ENCODE data around the gene LRRN2. TPM values are rescaled to one million over a fixed set of nuclear protein-coding genes. Genes with fewer than 3 reads are reported as not detected.

The LRRN2 gene
- total and polyA plus RNA-seq, 4 donors, result 1.3 to 6.8 TPM; not detected in 2

GRCh38 chr1:204588826-204589225, 96.7 kb downstream of the LRRN2 start:
- DNase-seq (no peak), ATAC-seq (ENCODE audit: low FRiP score) (no peak)
- intact Hi-C loops (cut with DNase I), result no loop called here
- no peak overlapping the region for H3K27ac ChIP-seq (ENCODE audit: low read depth in 1 of 2, low read length in 2 of 2)
- no peak overlapping the region for H3K4me3 ChIP-seq (ENCODE audit: low read length in 2 of 2)
- no peaks in the 10 kb centered on the region for H3K27me3 ChIP-seq (ENCODE audit: control insufficient read depth in 1 of 2, insufficient read depth in 2 of 2, low read length in 1 of 2)
- 70 to 80% methylated on average over 5 of the region's 5 CpGs for WGBS, 2 donors
- no peaks in the 10 kb centered on the region for H3K4me1 ChIP-seq (ENCODE audit: control insufficient read depth in 1 of 2, insufficient read depth in 2 of 2, low read length in 2 of 2)
- no peaks in the 10 kb centered on the region for H3K36me3 ChIP-seq (ENCODE audit: control insufficient read depth in 1 of 2, insufficient read depth in 2 of 2, low read length in 1 of 2)
- no peaks in the 10 kb centered on the region for H3K9me3 ChIP-seq (ENCODE audit: control insufficient read depth, low read length)

GRCh38 chr1:204587621-204588020, 97.9 kb downstream of the LRRN2 start:
- no peak overlapping the region for H3K27ac ChIP-seq (ENCODE audit: low read depth in 1 of 2, low read length in 2 of 2)
- no peaks in the 10 kb centered on the region for H3K4me1 ChIP-seq (ENCODE audit: control insufficient read depth in 1 of 2, insufficient read depth in 2 of 2, low read length in 2 of 2)
- H3K4me3 ChIP-seq (ENCODE audit: low read length in 2 of 2), result no peak overlapping the region
- no peak for ATAC-seq (ENCODE audit: low FRiP score)
- H3K36me3 ChIP-seq (ENCODE audit: control insufficient read depth in 1 of 2, insufficient read depth in 2 of 2, low read length in 1 of 2), result no peaks in the 10 kb centered on the region
- H3K9me3 ChIP-seq (ENCODE audit: control insufficient read depth, low read length), result no peaks in the 10 kb centered on the region
- H3K27me3 ChIP-seq (ENCODE audit: control insufficient read depth in 1 of 2, insufficient read depth in 2 of 2, low read length in 1 of 2), result no peaks in the 10 kb centered on the region
- intact Hi-C loops (cut with DNase I), result no loop called here
- no peak for DNase-seq
- 73 to 81% methylated on average over 6 of the region's 6 CpGs for WGBS, 2 donors

DNA sequence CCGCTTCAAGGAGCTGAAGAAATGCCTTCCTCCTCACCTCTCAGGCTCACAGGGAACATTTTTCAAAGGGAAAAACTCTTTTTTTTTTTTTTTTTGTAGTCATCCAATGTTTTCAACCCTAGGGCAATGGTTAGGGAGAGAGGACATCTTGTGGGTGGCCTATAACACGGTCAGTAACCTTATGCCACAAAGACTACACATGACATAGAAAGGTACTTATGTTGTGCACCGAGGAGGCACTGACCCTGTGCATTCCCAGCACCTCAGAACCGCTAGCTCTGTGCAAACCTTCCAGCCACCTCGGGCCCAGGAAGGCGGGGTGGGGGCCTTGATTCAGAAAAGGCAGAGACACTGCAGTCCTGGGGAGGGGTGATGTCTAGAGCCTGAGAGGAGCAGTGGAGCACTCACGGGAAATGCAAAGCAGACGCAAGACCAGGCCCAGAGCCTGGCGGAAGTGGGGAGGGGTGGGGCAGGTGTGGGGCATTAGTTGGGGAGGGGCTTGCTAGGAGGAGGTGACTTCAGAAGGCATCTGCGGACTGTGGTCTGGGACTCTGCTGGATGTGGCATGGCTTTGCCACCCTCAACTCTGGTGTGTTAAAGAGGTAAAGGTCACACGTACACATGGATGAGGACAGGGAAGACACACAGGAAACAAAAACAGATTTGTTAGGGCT, 100.7 kb downstream of the LRRN2 start:
- H3K4me3 ChIP-seq (ENCODE audit: low read length in 2 of 2), result no peak overlapping the region
- H3K36me3 ChIP-seq (ENCODE audit: control insufficient read depth in 1 of 2, insufficient read depth in 2 of 2, low read length in 1 of 2), result no peaks in the 10 kb centered on the region
- no peak overlapping the region for H3K27ac ChIP-seq (ENCODE audit: low read depth in 1 of 2, low read length in 2 of 2)
- DNase-seq, result no peak
- H3K4me1 ChIP-seq (ENCODE audit: control insufficient read depth in 1 of 2, insufficient read depth in 2 of 2, low read length in 2 of 2), result no peaks in the 10 kb centered on the region
- H3K9me3 ChIP-seq (ENCODE audit: control insufficient read depth, low read length), result no peaks in the 10 kb centered on the region
- no peak for ATAC-seq (ENCODE audit: low FRiP score)
- 79 to 80% methylated on average over 11 of the region's 11 CpGs for WGBS, 2 donors
- intact Hi-C loops (cut with DNase I), result no loop called here
- no peaks in the 10 kb centered on the region for H3K27me3 ChIP-seq (ENCODE audit: control insufficient read depth in 1 of 2, insufficient read depth in 2 of 2, low read length in 1 of 2)

DNA sequence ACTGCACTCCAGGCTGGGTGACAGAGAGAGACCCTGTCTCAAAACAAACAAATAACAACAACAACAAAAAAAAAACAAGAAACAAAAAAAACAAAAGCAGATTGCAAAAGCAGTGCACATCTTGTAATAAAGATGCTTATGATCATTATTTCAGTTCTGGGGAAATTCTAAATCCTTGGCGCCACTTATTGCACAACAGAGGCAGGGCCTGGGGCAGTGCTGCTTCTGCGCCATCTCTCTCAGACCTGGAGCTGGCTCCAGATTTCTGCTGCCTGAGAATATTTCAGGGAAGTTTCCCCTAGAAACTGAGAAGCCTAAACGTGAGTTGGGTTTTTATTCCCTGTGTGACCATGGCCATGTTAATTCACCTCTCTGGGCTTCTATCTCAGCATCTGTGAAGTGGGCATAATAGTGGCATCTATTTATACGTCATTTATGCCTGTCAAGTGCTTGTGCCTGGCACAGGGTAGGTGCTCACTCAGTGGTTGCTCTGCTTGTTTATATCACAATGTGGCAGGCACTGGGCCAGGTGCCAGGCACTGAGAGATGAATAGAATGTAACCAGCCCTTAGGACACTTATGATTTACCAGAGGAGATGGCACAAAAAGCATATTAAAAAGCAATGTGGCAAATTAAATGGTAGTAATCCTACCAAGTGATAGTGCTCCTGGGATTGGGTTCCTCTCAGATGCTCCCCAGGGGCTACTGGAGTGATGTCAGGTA, 101.5 kb downstream of the LRRN2 start:
- Histone ChIP-seq H3K9me3 (ENCODE audit: control insufficient read depth, low read length) (no peaks in the 10 kb centered on the region), H3K4me1 (ENCODE audit: control insufficient read depth in 1 of 2, insufficient read depth in 2 of 2, low read length in 2 of 2) (no peaks in the 10 kb centered on the region), H3K36me3 (ENCODE audit: control insufficient read depth in 1 of 2, insufficient read depth in 2 of 2, low read length in 1 of 2) (no peaks in the 10 kb centered on the region), H3K4me3 (ENCODE audit: low read length in 2 of 2) (no peak overlapping the region), H3K27ac (ENCODE audit: low read depth in 1 of 2, low read length in 2 of 2) (no peak overlapping the region), H3K27me3 (ENCODE audit: control insufficient read depth in 1 of 2, insufficient read depth in 2 of 2, low read length in 1 of 2) (no peaks in the 10 kb centered on the region)
- intact Hi-C loops (cut with DNase I), result no loop called here
- DNase-seq, result no peak
- 75 to 77% methylated on average over 4 of the region's 4 CpGs for WGBS, 2 donors
- no peak for ATAC-seq (ENCODE audit: low FRiP score)

GRCh38 chr1:204581759-204582158, 103.8 kb downstream of the LRRN2 start:
- no peaks in the 10 kb centered on the region for H3K9me3 ChIP-seq (ENCODE audit: control insufficient read depth, low read length)
- intact Hi-C loops (cut with DNase I), result no loop called here
- DNase-seq, result no peak
- H3K4me1 ChIP-seq (ENCODE audit: control insufficient read depth in 1 of 2, insufficient read depth in 2 of 2, low read length in 2 of 2), result no peaks in the 10 kb centered on the region
- no peaks in the 10 kb centered on the region for H3K36me3 ChIP-seq (ENCODE audit: control insufficient read depth in 1 of 2, insufficient read depth in 2 of 2, low read length in 1 of 2)
- H3K27me3 ChIP-seq (ENCODE audit: control insufficient read depth in 1 of 2, insufficient read depth in 2 of 2, low read length in 1 of 2), result no peaks in the 10 kb centered on the region
- H3K27ac ChIP-seq (ENCODE audit: low read depth in 1 of 2, low read length in 2 of 2), result no peak overlapping the region
- 89 to 90% methylated on average over 3 of the region's 3 CpGs for WGBS, 2 donors
- no peak for ATAC-seq (ENCODE audit: low FRiP score)
- H3K4me3 ChIP-seq (ENCODE audit: low read length in 2 of 2), result no peak overlapping the region

- Histone ChIP-seq H3K27me3 (ENCODE audit: control insufficient read depth in 1 of 2, insufficient read depth in 2 of 2, low read length in 1 of 2) (no peaks in the 10 kb centered on the region), H3K4me3 (ENCODE audit: low read length in 2 of 2) (no peak overlapping the region), H3K4me1 (ENCODE audit: control insufficient read depth in 1 of 2, insufficient read depth in 2 of 2, low read length in 2 of 2) (no peaks in the 10 kb centered on the region), H3K9me3 (ENCODE audit: control insufficient read depth, low read length) (no peaks in the 10 kb centered on the region), H3K27ac (ENCODE audit: low read depth in 1 of 2, low read length in 2 of 2) (no peak overlapping the region), H3K36me3 (ENCODE audit: control insufficient read depth in 1 of 2, insufficient read depth in 2 of 2, low read length in 1 of 2) (no peaks in the 10 kb centered on the region)
- DNase-seq (no peak), ATAC-seq (ENCODE audit: low FRiP score) (no peak)
- 84% methylated on average over 2 of the region's 2 CpGs for WGBS, 2 donors
- intact Hi-C loops (cut with DNase I), result no loop called here
These were observed 104.7 kb downstream of the LRRN2 start for GRCh38 chr1:204580862-204581261.

DNA sequence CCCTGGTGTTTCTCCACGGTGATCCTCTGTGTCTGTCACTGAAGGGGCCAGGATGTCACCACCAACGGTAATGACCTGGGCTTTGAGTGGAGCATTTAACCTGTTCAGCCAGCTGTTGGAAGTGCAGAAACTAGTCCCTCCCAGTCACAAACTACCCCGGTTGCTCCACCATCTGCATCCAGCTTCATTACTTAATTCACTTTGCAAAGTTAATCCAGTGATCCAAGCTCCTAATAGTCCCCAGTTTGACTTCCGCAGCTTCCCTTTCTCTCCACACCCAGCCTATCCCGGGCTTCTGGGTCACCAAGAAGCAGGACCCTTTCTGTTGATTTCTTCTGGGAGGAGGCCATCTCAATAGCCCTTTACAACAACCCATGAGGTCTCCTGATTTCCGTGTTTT, 105.9 kb downstream of the LRRN2 start:
- Histone ChIP-seq H3K9me3 (ENCODE audit: control insufficient read depth, low read length) (no peaks in the 10 kb centered on the region), H3K4me1 (ENCODE audit: control insufficient read depth in 1 of 2, insufficient read depth in 2 of 2, low read length in 2 of 2) (no peaks in the 10 kb centered on the region), H3K27ac (ENCODE audit: low read depth in 1 of 2, low read length in 2 of 2) (no peak overlapping the region), H3K36me3 (ENCODE audit: control insufficient read depth in 1 of 2, insufficient read depth in 2 of 2, low read length in 1 of 2) (no peaks in the 10 kb centered on the region), H3K4me3 (ENCODE audit: low read length in 2 of 2) (no peak overlapping the region), H3K27me3 (ENCODE audit: control insufficient read depth in 1 of 2, insufficient read depth in 2 of 2, low read length in 1 of 2) (no peaks in the 10 kb centered on the region)
- no peak for ATAC-seq (ENCODE audit: low FRiP score)
- intact Hi-C loops (cut with DNase I), result no loop called here
- WGBS, 2 donors, result 74 to 79% methylated on average over 6 of the region's 6 CpGs
- no peak for DNase-seq

- Histone ChIP-seq H3K4me3 (ENCODE audit: low read length in 2 of 2) (no peak overlapping the region), H3K27me3 (ENCODE audit: control insufficient read depth in 1 of 2, insufficient read depth in 2 of 2, low read length in 1 of 2) (no peaks in the 10 kb centered on the region), H3K27ac (ENCODE audit: low read depth in 1 of 2, low read length in 2 of 2) (no peak overlapping the region), H3K9me3 (ENCODE audit: control insufficient read depth, low read length) (no peaks in the 10 kb centered on the region), H3K36me3 (ENCODE audit: control insufficient read depth in 1 of 2, insufficient read depth in 2 of 2, low read length in 1 of 2) (no peaks in the 10 kb centered on the region), H3K4me1 (ENCODE audit: control insufficient read depth in 1 of 2, insufficient read depth in 2 of 2, low read length in 2 of 2) (no peaks in the 10 kb centered on the region)
- WGBS, 2 donors, result 52 to 53% methylated on average over 18 of the region's 18 CpGs
- no peak for DNase-seq
- intact Hi-C loops (cut with DNase I), result no loop called here
- peak; percentile 54 for ATAC-seq (ENCODE audit: low FRiP score)
These were observed 106.5 kb downstream of the LRRN2 start for GRCh38 chr1:204578867-204579664.

Measured in aorta (tissue), 5 donors.